HUES48 (cell line): Measurements from ENCODE around the gene PHF21A.

ENCODE experiments used
- H3K27ac ChIP-seq: one replicate; pipeline ENCODE4 v1.7.0; 2013; ENCODE audit warnings: low read depth, low read length, inconsistent platforms
- H3K27me3 ChIP-seq: 2 replicates; pipeline ENCODE4 v1.6.1; 2013; ENCODE audit warnings: mild to moderate bottlenecking, low read length; ENCODE audit not compliant: control insufficient read depth, insufficient read depth
- H3K36me3 ChIP-seq: 2 replicates; pipeline ENCODE4 v1.6.1; 2013; ENCODE audit warnings: low read length; ENCODE audit not compliant: control insufficient read depth, insufficient read depth
- H3K4me1 ChIP-seq: 2 replicates; pipeline ENCODE4 v1.6.1; 2013; ENCODE audit warnings: mild to moderate bottlenecking, low read length; ENCODE audit not compliant: control insufficient read depth, insufficient read depth
- H3K4me3 ChIP-seq: 2 replicates; pipeline ENCODE4 v1.5.1; 2013; ENCODE audit warnings: mild to moderate bottlenecking, low read depth, low read length
- H3K9ac ChIP-seq: 2 replicates; pipeline ENCODE4 v1.6.1; 2013; ENCODE audit warnings: mild to moderate bottlenecking, low read depth, low read length, moderate library complexity
- H3K9me3 ChIP-seq: 2 replicates; pipeline ENCODE4 v1.6.1; 2013; ENCODE audit warnings: low read length; ENCODE audit not compliant: control insufficient read depth, insufficient read depth

Gene PHF21A

DNA sequence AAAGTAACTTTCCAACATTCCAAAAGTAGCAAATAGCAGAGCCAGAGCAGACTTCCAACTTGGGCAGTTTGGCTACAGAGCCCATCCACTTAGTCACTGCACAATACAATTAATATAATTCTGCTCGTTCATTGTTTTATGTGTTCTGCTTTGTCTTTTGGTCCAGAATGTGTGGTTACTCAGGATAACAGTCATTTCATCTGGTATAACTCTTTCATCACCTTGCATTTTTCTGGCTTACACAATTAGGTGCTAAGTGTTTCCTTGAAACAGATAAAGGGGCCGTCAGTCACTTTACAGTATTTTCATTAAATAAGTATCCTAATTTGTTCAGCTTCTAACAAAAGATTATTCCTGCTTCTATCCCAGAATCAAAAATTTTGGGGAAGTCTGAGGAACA is 111.6 kb downstream of the PHF21A start:
- Histone ChIP-seq H3K27ac (no peak overlapping the region), H3K4me1 (peaks cover 51% of the 10 kb centered on the region), H3K4me3 (no peak overlapping the region), H3K36me3 (no peaks in the 10 kb centered on the region), H3K9ac (no peak overlapping the region), H3K9me3 (no peaks in the 10 kb centered on the region; the same call in 1 of the 2 replicates), H3K27me3 (no peaks in the 10 kb centered on the region)

GRCh38 chr11:46006418-46007070 is 114.7 kb downstream of the PHF21A start:
- Histone ChIP-seq H3K4me3 (no peak overlapping the region), H3K9ac (no peak overlapping the region), H3K27ac (no peak overlapping the region), H3K9me3 (no peaks in the 10 kb centered on the region), H3K36me3 (no peaks in the 10 kb centered on the region), H3K27me3 (no peaks in the 10 kb centered on the region), H3K4me1 (peaks cover 60% of the 10 kb centered on the region)

- H3K27me3 ChIP-seq, result no peaks in the 10 kb centered on the region
- H3K4me1 ChIP-seq, result peaks cover 75% of the 10 kb centered on the region
- H3K36me3 ChIP-seq, result no peaks in the 10 kb centered on the region
- H3K27ac ChIP-seq, result peak overlapping the region; percentile 98
- no peak overlapping the region for H3K9ac ChIP-seq
- H3K9me3 ChIP-seq, result no peaks in the 10 kb centered on the region
- H3K4me3 ChIP-seq, result no peak overlapping the region
Measured at GRCh38 chr11:46003572-46003971, 117.7 kb downstream of the PHF21A start.

GRCh38 chr11:46002189-46002588 is 119.1 kb downstream of the PHF21A start:
- Histone ChIP-seq H3K4me1 (peaks cover 86% of the 10 kb centered on the region), H3K4me3 (no peak overlapping the region), H3K9me3 (no peaks in the 10 kb centered on the region), H3K27ac (peak overlapping the region; percentile 98), H3K27me3 (no peaks in the 10 kb centered on the region), H3K36me3 (no peaks in the 10 kb centered on the region), H3K9ac (0 out of 2 replicates have a peak overlapping the region, but pooled peaks have one; percentile 27)

DNA sequence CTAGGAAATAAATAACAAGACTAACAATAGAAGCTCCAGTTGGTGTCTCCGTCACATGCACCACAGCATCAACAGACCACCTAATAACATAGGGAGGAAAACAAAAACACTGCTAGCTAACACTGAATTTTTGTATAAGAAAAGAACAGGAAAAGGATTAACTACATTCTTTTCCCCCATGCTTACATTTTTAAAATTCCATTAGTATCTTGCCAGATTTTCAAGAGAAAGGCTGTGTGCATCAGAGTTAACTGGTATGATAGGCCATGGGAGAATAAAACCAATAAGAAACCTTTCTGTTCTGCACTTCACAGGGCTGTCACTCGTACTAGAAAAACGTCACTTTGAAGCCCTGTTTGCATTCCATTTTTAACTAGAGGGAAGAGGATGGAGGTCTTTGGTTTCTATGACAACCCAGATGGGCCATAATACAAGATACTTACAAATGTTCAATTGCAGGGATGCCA is 119.8 kb downstream of the PHF21A start:
- Histone ChIP-seq H3K9me3 (no peaks in the 10 kb centered on the region), H3K4me3 (peak overlapping the region; percentile 34), H3K27ac (peak overlapping the region; percentile 98), H3K36me3 (no peaks in the 10 kb centered on the region), H3K27me3 (no peaks in the 10 kb centered on the region), H3K9ac (peak overlapping the region; percentile 4; the same call in 1 of the 2 replicates), H3K4me1 (peaks cover 86% of the 10 kb centered on the region)

DNA sequence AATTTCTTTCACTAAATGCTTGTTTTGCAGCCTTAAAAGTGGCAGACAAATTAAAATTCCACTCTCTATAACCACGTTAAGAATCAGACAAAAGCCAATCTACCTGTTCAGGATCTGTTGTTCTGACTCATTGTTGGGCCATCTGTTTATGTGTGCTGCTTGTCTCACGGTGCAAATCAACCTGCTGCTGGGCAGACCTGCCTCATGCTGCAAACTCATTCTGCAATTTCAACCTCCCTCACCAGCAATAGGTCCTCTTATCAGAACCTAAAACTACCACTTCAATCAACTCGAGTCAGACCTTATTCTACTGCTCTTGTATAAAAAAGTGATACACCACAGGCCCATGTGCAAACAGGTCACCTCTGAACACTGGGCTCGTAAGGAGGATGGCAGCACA is 123.7 kb downstream of the PHF21A start:
- Histone ChIP-seq H3K9me3 (no peaks in the 10 kb centered on the region), H3K27me3 (no peaks in the 10 kb centered on the region), H3K36me3 (no peaks in the 10 kb centered on the region), H3K27ac (peak overlapping the region; percentile 67), H3K9ac (no peak overlapping the region), H3K4me1 (peaks cover 85% of the 10 kb centered on the region), H3K4me3 (no peak overlapping the region)

- H3K27me3 ChIP-seq, result no peaks in the 10 kb centered on the region
- H3K4me3 ChIP-seq, result no peak overlapping the region
- peaks cover 70% of the 10 kb centered on the region for H3K4me1 ChIP-seq
- no peaks in the 10 kb centered on the region for H3K36me3 ChIP-seq
- no peaks in the 10 kb centered on the region for H3K9me3 ChIP-seq
- peak overlapping the region; percentile 86 for H3K27ac ChIP-seq
- H3K9ac ChIP-seq, result no peak overlapping the region
Measured at GRCh38 chr11:45995342-45995734, 125.9 kb downstream of the PHF21A start.

DNA sequence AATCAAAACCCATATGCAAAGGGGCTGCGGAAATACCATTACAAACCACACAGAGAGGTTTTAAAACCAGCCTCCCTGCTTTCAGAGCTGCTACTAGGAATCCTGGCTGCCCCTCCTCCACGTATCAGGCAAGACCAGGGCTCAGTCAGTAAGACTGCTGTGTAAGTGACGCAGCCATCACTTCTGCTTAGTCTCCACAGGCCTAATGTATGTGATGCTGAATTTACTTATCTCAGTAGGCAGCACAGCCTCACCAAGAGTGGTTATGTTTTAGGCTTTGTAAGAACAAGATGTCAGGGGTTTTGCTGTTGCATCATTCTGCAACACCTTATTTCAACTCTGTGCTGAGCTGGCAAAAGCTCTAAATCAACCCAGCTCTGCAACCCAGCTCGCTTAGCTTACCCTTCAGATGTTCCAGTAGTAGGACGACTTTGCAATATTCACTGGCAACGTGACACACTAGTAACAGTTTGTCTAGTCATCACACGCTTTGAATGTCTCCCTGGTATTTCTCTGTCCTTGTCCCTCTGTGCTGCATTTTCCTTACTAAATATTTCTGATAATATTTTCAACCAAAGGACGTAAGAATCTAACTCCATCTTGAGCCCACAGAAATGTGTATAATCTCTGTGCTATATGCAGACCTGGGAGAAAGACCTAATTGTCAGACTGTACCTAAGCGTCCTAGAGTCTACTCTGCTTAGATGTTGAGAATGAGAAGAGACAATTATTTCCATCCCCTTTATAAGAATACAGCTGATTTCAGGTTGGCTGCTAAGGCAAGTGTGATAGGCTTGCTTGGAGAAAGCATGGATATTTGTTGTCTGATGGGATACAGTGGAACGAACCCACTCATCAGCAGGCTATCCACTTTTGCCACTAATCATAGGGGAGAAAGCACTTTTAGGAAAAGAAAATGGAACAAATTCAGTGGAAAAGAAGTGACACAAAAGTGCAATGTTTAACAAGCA is 126.6 kb downstream of the PHF21A start:
- Histone ChIP-seq H3K9ac (peak overlapping the region; percentile 41), H3K4me3 (no peak overlapping the region), H3K36me3 (no peaks in the 10 kb centered on the region), H3K27ac (peak overlapping the region; percentile 86), H3K4me1 (peaks cover 63% of the 10 kb centered on the region), H3K27me3 (no peaks in the 10 kb centered on the region), H3K9me3 (no peaks in the 10 kb centered on the region)

DNA sequence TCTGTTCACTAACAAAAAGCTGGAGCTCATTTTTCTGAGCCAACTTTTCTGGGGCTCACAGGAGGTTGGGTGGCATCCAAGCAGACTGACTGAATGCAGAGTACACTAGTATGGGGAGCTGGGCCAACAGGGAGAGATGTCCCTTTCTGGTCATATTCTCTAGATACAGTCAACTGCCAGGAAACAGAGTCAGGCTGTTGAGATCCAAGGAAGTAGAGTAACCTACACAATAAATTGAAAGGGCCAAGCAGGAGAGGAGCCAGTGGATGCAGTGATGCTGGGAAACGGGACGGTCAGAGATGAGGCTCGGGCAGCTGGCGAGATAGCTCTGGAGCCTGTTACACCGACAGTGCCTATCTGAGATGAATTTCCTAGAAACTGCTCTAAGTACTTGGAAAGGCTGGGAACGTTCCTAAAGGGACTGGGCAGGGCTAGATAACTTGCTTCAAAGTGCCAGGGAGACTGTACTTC is 127.7 kb downstream of the PHF21A start:
- no peaks in the 10 kb centered on the region for H3K9me3 ChIP-seq
- no peaks in the 10 kb centered on the region for H3K36me3 ChIP-seq
- no peak overlapping the region for H3K9ac ChIP-seq
- peaks cover 58% of the 10 kb centered on the region for H3K4me1 ChIP-seq
- H3K4me3 ChIP-seq, result no peak overlapping the region
- peak overlapping the region; percentile 86 for H3K27ac ChIP-seq
- H3K27me3 ChIP-seq, result no peaks in the 10 kb centered on the region

GRCh38 chr11:45988921-45989320 is 132.3 kb downstream of the PHF21A start:
- Histone ChIP-seq H3K27ac (no peak overlapping the region), H3K9me3 (no peaks in the 10 kb centered on the region), H3K36me3 (no peaks in the 10 kb centered on the region), H3K4me1 (peaks cover 28% of the 10 kb centered on the region), H3K27me3 (no peaks in the 10 kb centered on the region), H3K9ac (no peak overlapping the region), H3K4me3 (no peak overlapping the region)

GRCh38 chr11:45985212-45985611 is 136.0 kb downstream of the PHF21A start:
- Histone ChIP-seq H3K9ac (no peak overlapping the region), H3K4me1 (peaks cover 31% of the 10 kb centered on the region), H3K4me3 (no peak overlapping the region), H3K27me3 (no peaks in the 10 kb centered on the region), H3K36me3 (no peaks in the 10 kb centered on the region; the same call in 1 of the 2 replicates), H3K27ac (no peak overlapping the region), H3K9me3 (no peaks in the 10 kb centered on the region)
